Brain microvascular endothelial cell (primary cell): ENCODE results near the gene ATP5PB.

Experiments used
- DNase-seq: peaks from one replicate; pipeline ENCODE4 v3.0.0-alpha.2; 2020
- H3K27ac ChIP-seq: fragments of 250-450 bp; sonication (Bioruptor Pico); 2 replicates; pipeline ENCODE4 v1.5.1; 2020; ENCODE audit warnings: mild to moderate bottlenecking, moderate library complexity
- H3K27me3 ChIP-seq: fragments of 250-450 bp; sonication (Bioruptor Pico); replicated peaks from 2 replicates; pipeline ENCODE4 v1.5.1; 2020; ENCODE audit warnings: mild to moderate bottlenecking
- H3K36me3 ChIP-seq: fragments of 250-450 bp; sonication (Bioruptor Pico); replicated peaks from 2 replicates; pipeline ENCODE4 v1.5.1; 2020; ENCODE audit warnings: mild to moderate bottlenecking
- H3K4me3 ChIP-seq: 2 replicates; pipeline ENCODE4 v1.5.1; 2011; ENCODE audit warnings: low read depth, mild to moderate bottlenecking, control low read depth, low read length, moderate library complexity
- CTCF ChIP-seq: IDR thresholded peaks from 2 replicates; pipeline ENCODE4 v1.5.1; 2011; ENCODE audit warnings: low read depth, mild to moderate bottlenecking, moderate library complexity, low read length, control low read depth, inconsistent platforms; ENCODE audit errors: missing control alignments
- in situ Hi-C: cut with HindIII; loops from 2 replicates; pipeline ENCODE4 v1.10.0; 2017; ENCODE audit warnings: low sequenced_read_pairs, low pct_ligation_motif_present

The ATP5PB gene

DNA sequence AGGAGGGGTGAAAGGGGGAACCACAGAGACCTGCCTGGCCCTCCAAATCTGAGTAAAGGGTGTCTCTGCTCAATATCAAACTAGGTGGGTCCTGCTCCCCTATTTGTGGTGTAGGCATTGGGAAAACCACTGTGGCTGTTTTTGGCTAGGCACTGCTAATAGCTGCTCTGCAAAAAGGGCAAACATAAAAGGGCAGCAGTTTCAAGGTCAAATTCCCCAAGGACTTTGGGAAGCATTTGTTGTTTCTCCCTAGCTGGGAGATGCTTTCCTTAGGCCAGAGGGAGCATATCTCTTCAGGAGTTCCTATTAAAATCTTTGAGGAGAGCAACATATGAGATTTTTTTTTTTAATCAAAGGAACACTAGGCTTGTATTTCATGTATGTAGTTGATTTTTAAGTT, 26.9 kb downstream of the ATP5PB start:
- in situ Hi-C loops = no loop called here
- TF ChIP-seq CTCF = no peak
- H3K36me3 ChIP-seq = no peaks in the 10 kb centered on the region
- no peaks in the 10 kb centered on the region for H3K27me3 ChIP-seq
- DNase-seq = no peak
- no peak overlapping the region for H3K4me3 ChIP-seq
- H3K27ac ChIP-seq = no peak overlapping the region

DNA sequence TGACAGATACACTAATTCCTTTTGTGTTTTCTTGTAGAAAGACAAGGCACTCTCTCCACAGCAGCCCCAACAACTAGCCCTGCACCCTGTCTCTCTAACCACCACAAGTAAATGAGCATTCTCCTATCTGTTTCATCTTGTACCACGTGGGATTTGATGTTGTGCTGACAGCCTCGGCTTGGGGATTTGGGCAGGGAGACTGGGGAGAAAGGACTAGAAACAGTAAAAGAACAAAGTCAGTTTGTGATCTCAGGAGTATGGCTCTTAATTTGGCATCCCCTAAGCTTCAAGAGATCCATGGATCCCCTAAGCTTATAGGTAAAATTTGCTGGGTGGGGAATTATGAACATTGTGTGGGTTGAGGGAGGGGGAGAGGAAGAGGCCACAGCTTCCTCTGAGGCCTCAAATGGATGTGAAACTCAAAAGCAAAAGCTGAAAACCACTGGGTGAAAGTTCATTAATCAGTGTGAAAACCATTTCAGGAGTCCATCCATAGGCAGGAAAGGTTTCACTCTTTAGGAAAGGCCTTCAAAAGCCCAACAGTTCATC, 27.6 kb downstream of the ATP5PB start:
- Histone ChIP-seq H3K36me3 (no peaks in the 10 kb centered on the region), H3K27ac (no peak overlapping the region), H3K27me3 (no peaks in the 10 kb centered on the region), H3K4me3 (no peak overlapping the region)
- TF ChIP-seq CTCF = no peak
- in situ Hi-C loops = no loop called here
- no peak for DNase-seq

GRCh38 chr1:111480674-111481073, 31.4 kb downstream of the ATP5PB start:
- no peak for DNase-seq
- in situ Hi-C loops = no loop called here
- no peak for TF ChIP-seq CTCF
- H3K36me3 ChIP-seq = no peaks in the 10 kb centered on the region
- H3K27me3 ChIP-seq = no peaks in the 10 kb centered on the region
- no peak overlapping the region for H3K4me3 ChIP-seq
- H3K27ac ChIP-seq = no peak overlapping the region

DNA sequence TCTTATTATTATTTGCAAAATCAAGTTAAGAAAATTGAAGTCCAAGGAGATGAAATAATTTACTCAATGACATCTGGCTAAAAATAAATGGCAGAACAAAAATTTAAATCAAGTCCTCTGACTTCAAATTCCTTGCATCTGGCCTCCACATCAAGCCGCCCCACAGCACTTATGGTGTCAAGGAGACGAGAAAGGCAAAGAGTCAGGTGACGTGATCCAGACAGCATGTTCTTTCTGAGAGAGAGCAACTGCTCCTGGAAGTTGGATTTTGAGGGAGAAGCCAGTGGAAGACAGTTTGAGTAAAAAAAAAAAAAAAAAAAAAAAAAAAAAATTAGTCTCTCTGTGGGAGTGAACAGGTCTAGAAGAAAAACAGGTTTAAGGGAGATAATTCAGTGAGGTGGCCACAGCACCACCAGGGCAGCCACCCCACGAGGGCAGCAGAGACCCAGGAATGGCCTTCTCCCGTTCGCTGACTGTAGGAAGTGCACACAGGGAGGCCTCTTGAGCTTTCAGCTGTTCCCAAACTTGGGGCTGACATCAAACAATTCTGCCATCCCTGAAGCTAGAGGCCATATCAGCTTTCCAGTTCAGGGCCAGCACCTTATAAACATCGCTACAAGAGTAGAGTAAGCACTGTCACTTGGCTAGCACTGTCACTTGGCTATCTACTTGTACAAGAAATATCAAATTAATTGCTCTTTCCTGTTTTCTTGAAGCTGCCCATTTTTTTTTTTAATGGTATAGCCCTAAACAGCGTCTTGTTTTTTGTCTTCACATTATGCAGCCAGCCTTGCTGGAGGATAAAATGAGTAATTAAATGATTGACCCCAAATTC, 32.3 kb downstream of the ATP5PB start:
- no peaks in the 10 kb centered on the region for H3K36me3 ChIP-seq
- H3K27me3 ChIP-seq = no peaks in the 10 kb centered on the region
- H3K27ac ChIP-seq = no peak overlapping the region
- peak; percentile 49 for DNase-seq
- TF ChIP-seq CTCF = peak; percentile 86
- no peak overlapping the region for H3K4me3 ChIP-seq
- in situ Hi-C loops = no loop called here

DNA sequence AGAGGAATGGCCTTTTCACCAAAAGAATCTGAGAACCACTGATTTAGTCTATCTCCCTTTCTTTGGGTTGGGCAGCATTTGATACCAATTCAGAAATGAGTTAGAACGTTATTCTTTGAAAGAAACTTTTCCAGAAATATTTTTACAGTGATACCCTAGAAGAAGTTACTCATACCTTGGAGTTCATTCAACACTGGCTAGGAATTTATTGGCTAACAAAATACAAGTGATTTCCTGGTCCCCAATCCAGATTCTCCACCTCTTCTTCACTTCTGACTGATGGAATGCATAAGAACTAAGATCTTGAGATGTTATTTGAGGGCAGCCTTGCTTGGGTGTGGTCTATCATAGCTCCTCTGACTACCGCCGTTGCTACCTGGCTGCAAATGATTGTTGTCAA, 33.9 kb downstream of the ATP5PB start:
- DNase-seq = no peak
- in situ Hi-C loops = no loop called here

More for the DNA sequence above, 33.9 kb downstream of the ATP5PB start:
- no peak for TF ChIP-seq CTCF
- Histone ChIP-seq H3K36me3 (no peaks in the 10 kb centered on the region), H3K27me3 (no peaks in the 10 kb centered on the region), H3K27ac (no peak overlapping the region), H3K4me3 (no peak overlapping the region)
